Measurements from ENCODE around the gene MED13.

DNA sequence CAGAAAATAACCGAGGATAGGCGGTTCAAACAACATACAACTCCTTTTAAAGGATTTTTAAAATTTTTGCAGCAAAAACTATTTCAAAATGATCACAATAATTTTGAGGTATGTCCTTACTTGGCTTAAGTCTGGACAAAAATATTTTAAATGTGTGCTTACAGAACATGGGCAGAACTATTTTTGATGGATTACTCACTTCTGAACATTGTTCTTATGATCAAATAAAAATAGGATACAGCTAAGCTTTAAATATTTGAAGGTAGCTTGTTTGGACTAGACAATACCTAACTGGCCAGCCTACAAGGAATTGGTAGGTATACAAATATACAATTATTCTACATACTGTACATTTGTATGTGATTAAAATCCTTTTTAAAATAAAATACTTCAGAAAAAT, 123.0 kb downstream of the MED13 start:
- TF ChIP-seq, protein P1, sequence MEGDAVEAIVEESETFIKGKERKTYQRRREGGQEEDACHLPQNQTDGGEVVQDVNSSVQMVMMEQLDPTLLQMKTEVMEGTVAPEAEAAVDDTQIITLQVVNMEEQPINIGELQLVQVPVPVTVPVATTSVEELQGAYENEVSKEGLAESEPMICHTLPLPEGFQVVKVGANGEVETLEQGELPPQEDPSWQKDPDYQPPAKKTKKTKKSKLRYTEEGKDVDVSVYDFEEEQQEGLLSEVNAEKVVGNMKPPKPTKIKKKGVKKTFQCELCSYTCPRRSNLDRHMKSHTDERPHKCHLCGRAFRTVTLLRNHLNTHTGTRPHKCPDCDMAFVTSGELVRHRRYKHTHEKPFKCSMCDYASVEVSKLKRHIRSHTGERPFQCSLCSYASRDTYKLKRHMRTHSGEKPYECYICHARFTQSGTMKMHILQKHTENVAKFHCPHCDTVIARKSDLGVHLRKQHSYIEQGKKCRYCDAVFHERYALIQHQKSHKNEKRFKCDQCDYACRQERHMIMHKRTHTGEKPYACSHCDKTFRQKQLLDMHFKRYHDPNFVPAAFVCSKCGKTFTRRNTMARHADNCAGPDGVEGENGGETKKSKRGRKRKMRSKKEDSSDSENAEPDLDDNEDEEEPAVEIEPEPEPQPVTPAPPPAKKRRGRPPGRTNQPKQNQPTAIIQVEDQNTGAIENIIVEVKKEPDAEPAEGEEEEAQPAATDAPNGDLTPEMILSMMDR (IDR thresholded peaks at IDR 0.05; ENCODE audit: insufficient read depth, low read length) = no peak
- no peak for TF ChIP-seq POLR2AphosphoS5 (IDR thresholded peaks at IDR 0.05; ENCODE audit: low read depth)
- TF ChIP-seq, protein P2, sequence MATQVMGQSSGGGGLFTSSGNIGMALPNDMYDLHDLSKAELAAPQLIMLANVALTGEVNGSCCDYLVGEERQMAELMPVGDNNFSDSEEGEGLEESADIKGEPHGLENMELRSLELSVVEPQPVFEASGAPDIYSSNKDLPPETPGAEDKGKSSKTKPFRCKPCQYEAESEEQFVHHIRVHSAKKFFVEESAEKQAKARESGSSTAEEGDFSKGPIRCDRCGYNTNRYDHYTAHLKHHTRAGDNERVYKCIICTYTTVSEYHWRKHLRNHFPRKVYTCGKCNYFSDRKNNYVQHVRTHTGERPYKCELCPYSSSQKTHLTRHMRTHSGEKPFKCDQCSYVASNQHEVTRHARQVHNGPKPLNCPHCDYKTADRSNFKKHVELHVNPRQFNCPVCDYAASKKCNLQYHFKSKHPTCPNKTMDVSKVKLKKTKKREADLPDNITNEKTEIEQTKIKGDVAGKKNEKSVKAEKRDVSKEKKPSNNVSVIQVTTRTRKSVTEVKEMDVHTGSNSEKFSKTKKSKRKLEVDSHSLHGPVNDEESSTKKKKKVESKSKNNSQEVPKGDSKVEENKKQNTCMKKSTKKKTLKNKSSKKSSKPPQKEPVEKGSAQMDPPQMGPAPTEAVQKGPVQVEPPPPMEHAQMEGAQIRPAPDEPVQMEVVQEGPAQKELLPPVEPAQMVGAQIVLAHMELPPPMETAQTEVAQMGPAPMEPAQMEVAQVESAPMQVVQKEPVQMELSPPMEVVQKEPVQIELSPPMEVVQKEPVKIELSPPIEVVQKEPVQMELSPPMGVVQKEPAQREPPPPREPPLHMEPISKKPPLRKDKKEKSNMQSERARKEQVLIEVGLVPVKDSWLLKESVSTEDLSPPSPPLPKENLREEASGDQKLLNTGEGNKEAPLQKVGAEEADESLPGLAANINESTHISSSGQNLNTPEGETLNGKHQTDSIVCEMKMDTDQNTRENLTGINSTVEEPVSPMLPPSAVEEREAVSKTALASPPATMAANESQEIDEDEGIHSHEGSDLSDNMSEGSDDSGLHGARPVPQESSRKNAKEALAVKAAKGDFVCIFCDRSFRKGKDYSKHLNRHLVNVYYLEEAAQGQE (IDR thresholded peaks at IDR 0.05; ENCODE audit: insufficient replicate concordance, low read depth) = no peak

All from HL-60 (cell line).